ENCODE data around the gene CSTB.

CSTB gene

DNA sequence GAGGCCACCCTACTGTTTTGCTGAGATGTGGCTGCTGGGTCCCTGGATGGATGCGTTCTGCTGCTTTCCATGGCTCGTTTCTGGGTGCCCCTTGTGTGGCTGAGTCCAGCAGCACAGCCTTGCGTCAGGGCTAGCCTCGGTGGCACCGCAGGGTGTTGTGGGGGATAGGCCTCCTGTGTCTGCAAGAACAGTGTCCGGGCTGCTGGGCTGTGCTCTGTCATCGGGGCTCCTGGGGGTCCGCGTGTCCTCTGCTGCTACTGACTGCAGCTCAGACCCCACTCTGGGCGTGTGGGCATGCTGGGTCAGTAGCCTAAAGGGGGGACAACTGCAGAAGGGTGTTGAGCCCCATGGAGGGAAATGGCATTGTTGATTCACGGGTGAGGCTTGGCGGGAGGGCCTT lies 18.2 kb upstream of the CSTB start:
- H3K27me3 ChIP-seq (ENCODE audit: control insufficient read depth, insufficient read depth, low read length): no peaks in the 10 kb centered on the region
- H3K36me3 ChIP-seq (ENCODE audit: control insufficient read depth, insufficient read depth, low read length): peaks cover 43% of the 10 kb centered on the region
- no peak overlapping the region for H3K27ac ChIP-seq (ENCODE audit: low read depth, low read length)
- no peak overlapping the region for H3K9ac ChIP-seq (ENCODE audit: low read length)
- no peak overlapping the region for H3K4me3 ChIP-seq (ENCODE audit: low read length)
- peaks cover 5% of the 10 kb centered on the region for H3K4me1 ChIP-seq (ENCODE audit: control insufficient read depth, insufficient read depth, low read length)

DNA sequence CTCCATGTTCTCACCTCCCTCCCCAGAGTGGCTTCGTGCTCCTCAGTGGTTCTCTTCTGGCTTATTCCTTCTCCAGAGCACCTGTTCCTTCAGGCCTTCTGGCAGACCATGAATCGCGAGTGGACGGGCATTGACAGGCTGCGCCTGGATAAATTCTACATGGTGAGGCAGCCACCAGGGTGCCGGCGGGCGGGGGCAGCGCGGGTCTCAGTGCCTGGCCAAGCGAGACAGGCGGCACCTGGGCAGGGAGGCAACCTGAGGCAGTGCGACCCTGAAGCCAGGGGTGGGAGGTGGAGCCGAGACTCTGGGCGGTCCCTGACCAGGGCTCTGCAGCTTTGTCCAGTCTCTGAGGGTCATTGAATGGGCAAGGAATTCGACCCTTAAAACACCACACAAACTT lies 17.1 kb upstream of the CSTB start:
- Histone ChIP-seq H3K4me1 (ENCODE audit: control insufficient read depth, insufficient read depth, low read length) (peaks cover 5% of the 10 kb centered on the region), H3K9ac (ENCODE audit: low read length) (no peak overlapping the region), H3K27me3 (ENCODE audit: control insufficient read depth, insufficient read depth, low read length) (no peaks in the 10 kb centered on the region), H3K36me3 (ENCODE audit: control insufficient read depth, insufficient read depth, low read length) (peaks cover 35% of the 10 kb centered on the region), H3K27ac (ENCODE audit: low read depth, low read length) (no peak overlapping the region), H3K4me3 (ENCODE audit: low read length) (no peak overlapping the region)

DNA sequence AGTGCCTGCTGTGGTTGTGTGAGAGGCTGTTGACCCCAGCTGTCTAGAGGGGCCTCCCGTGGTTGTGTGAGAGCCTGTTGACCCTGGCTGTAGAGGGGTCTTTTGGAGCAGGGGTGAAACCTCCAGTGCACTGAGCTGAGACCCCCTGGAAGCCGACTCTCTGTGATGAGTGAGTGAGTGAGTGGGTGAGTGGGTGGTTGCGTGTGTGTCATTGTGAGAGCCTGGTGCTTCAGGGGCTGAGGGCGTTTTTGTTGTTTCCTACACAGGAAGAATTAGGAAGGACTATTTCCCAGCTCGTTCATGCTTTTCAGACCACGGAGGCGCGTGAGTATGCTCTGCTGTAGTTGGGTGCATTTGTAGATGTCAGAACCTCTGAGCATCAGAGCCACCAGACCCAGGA lies 16.3 kb upstream of the CSTB start:
- Histone ChIP-seq H3K4me3 (ENCODE audit: low read length) (no peak overlapping the region), H3K36me3 (ENCODE audit: control insufficient read depth, insufficient read depth, low read length) (peaks cover 26% of the 10 kb centered on the region), H3K9ac (ENCODE audit: low read length) (no peak overlapping the region), H3K27me3 (ENCODE audit: control insufficient read depth, insufficient read depth, low read length) (no peaks in the 10 kb centered on the region), H3K4me1 (ENCODE audit: control insufficient read depth, insufficient read depth, low read length) (peaks cover 5% of the 10 kb centered on the region), H3K27ac (ENCODE audit: low read depth, low read length) (no peak overlapping the region)

DNA sequence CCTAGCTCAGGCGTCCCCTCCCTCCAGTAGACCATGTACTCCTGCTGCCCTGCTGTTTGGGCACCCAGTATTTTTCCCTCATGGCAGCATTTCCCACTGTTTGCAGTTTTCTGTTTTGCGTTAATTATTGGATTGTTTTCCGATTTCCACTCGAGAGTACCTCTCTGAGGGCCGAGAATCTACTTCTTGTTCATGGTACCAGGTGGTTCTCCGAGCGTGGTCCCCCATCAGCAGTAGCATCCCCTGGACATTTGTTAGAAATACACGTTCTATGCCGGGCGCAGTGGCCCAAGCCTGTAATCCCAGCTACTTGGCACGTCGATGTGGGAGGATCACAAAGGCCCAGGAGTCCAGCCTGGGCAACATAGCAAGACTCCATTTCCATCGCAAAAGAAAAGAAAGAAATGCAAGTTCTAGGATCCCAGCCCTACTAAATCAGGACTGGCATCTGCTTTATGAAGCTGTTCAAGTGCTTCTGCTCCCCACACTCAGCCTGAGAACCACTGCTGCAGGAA lies 14.0 kb upstream of the CSTB start:
- Histone ChIP-seq H3K4me3 (ENCODE audit: low read length) (peak overlapping the region; percentile 86), H3K36me3 (ENCODE audit: control insufficient read depth, insufficient read depth, low read length) (peaks cover 14% of the 10 kb centered on the region), H3K9ac (ENCODE audit: low read length) (peak overlapping the region; percentile 70), H3K27me3 (ENCODE audit: control insufficient read depth, insufficient read depth, low read length) (no peaks in the 10 kb centered on the region), H3K27ac (ENCODE audit: low read depth, low read length) (peak overlapping the region; percentile 38), H3K4me1 (ENCODE audit: control insufficient read depth, insufficient read depth, low read length) (peaks cover 5% of the 10 kb centered on the region)

DNA sequence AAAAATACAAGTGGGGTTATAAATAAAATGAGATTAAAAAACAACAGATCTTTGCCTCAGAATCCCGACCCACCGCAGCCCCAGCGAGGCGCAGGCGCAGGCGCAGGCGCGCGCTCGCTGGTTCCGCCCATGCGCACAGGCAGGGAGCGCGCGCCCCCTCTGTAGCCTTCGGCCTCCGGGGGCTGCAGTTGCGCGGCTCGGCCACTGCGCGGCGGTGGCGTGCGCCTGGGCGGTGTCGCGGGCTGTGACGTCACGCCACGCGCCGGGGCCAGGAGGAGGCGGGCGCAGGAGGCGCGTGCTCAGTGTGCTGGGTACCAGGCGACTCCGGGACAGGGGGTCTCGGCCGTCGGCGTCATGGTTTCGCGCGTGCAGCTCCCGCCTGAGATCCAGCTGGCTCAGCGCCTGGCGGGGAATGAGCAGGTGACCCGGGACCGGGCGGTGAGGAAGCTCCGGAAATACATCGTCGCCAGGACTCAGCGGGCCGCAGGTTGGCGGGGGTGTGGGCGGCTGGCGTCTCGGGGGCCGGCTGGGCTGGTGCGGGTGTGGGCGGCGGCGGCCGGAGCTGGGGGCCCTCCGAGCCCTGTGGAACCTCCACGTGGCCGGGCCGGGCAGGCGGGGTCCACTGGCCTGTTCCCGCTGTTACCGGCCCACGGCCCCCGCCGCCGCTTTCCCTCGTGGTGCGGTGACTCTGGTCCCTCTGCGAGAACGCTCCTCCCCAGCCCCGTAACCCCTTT lies 13.3 kb upstream of the CSTB start, which contains the start of gene RRP1:
Gene RRP1 (plus strand): TSS at position 302 of the 734 bp plus-strand sequence. CDS start 53 bp downstream, at position 355.
- Histone ChIP-seq H3K27me3 (ENCODE audit: control insufficient read depth, insufficient read depth, low read length) (no peaks in the 10 kb centered on the region), H3K27ac (ENCODE audit: low read depth, low read length) (peak within 1 kb of the TSS; percentile 85), H3K9ac (ENCODE audit: low read length) (peak within 1 kb of the TSS; percentile 70), H3K4me3 (ENCODE audit: low read length) (peak within 1 kb of the TSS; percentile 86), H3K4me1 (ENCODE audit: control insufficient read depth, insufficient read depth, low read length) (peaks cover 5% of the 10 kb centered on the region), H3K36me3 (ENCODE audit: control insufficient read depth, insufficient read depth, low read length) (peaks cover 14% of the 10 kb centered on the region)

DNA sequence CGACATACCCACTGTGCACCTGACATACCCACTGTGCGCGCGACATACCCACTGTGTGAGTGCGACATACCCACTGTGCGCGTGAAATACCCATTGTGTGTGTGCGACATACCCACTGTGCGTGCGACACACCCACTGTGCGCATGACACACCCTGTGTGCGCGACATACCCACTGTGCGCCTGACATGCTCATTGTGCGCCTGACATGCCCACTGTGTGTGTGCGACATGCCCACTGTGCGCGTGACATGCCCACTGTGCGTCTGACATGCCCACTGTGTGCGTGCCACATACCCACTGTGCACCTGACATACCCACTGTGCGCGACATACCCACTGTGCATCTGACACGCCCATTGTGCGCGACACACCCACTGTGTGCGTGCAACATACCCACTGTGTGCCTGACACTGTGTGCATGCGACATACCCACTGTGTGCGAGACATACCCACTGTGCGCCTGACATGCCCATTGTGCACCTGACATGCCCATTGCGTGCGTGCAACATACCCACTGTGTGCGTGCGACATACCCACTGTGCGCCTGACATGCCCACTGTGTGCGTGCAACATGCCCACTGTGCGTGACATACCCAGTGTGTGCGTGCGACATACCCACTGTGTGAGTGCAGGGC lies 10.8 kb upstream of the CSTB start:
- Histone ChIP-seq H3K36me3 (ENCODE audit: control insufficient read depth, insufficient read depth, low read length) (no peaks in the 10 kb centered on the region), H3K27me3 (ENCODE audit: control insufficient read depth, insufficient read depth, low read length) (no peaks in the 10 kb centered on the region), H3K4me3 (ENCODE audit: low read length) (no peak overlapping the region), H3K4me1 (ENCODE audit: control insufficient read depth, insufficient read depth, low read length) (peaks cover 5% of the 10 kb centered on the region), H3K9ac (ENCODE audit: low read length) (no peak overlapping the region), H3K27ac (ENCODE audit: low read depth, low read length) (no peak overlapping the region)

DNA sequence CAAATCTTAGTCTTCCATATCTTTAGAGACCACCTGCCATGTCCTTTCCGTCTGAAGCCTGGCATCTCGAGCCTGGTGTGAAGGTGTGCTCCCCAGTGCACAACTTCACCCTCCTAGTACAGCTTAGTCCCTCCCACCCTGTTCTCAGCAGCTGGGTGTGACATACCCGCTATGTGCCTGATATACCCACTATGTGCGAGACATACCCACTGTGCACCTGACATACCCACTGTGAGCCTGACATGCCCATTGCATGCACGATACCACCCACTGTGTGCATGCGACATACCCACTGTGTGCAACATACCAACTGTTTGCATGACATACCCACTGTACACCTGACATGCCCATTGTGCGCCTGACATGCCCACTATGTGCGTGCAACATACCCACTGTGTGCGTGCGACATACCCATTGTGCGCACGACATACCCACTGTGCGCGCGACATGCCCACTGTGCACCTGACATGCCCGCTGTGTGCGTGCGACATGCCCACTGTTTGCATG lies 10.2 kb upstream of the CSTB start:
- H3K27ac ChIP-seq (ENCODE audit: low read depth, low read length): no peak overlapping the region
- H3K27me3 ChIP-seq (ENCODE audit: control insufficient read depth, insufficient read depth, low read length): no peaks in the 10 kb centered on the region
- H3K4me3 ChIP-seq (ENCODE audit: low read length): no peak overlapping the region
- no peak overlapping the region for H3K9ac ChIP-seq (ENCODE audit: low read length)
- H3K36me3 ChIP-seq (ENCODE audit: control insufficient read depth, insufficient read depth, low read length): no peaks in the 10 kb centered on the region
- peaks cover 5% of the 10 kb centered on the region for H3K4me1 ChIP-seq (ENCODE audit: control insufficient read depth, insufficient read depth, low read length)

DNA sequence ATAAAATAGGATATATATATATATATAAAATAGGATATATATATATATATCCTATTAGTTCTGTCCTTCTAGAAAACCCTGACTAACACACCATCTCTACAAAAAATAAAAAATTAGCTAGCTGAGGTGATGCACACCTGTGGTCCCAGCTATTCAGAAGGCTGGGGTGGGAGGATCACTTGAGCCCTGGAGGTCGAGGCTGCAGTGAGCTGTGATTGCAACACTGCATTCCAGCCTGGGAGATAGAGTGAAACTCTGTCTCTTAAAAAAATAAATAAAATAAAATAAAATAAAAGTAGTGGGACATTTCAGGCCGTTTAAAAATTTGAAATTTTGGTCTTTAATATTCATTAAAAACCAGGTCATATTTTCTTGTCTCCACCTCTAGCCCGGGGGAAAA lies 9.0 kb upstream of the CSTB start:
- Histone ChIP-seq H3K27ac (ENCODE audit: low read depth, low read length) (no peak overlapping the region), H3K4me3 (ENCODE audit: low read length) (no peak overlapping the region), H3K36me3 (ENCODE audit: control insufficient read depth, insufficient read depth, low read length) (no peaks in the 10 kb centered on the region), H3K9ac (ENCODE audit: low read length) (no peak overlapping the region), H3K4me1 (ENCODE audit: control insufficient read depth, insufficient read depth, low read length) (peaks cover 3% of the 10 kb centered on the region), H3K27me3 (ENCODE audit: control insufficient read depth, insufficient read depth, low read length) (no peaks in the 10 kb centered on the region)

DNA sequence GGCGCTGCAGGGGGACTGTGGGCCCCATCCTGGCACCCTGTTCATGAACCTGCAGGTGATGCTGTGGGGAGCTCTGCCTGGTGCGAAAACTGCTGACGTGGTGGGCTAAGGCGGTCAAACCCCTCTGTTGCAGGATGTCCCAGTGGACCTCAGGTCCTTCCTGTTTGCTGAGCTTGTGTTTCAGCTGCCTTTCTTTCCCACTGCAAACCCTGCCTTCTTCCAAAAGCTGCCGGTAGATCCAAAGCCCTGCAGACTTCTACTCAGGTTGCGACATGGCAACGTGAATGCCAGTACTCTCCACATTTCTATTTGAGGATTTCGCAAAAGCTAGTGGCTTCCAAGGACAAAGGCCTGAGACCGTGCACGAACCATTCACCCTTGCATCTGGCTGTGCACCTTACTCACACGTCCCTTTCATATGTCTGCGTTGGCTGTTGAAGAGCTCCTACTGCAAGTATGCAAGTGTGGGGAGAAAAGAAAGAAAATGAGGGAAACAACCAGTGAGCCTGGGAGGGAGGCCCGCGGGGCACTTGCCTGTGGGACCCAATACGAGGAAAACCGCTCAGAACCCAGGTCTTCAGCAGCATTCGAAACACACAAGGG lies 7.1 kb upstream of the CSTB start:
- Histone ChIP-seq H3K27ac (ENCODE audit: low read depth, low read length) (no peak overlapping the region), H3K27me3 (ENCODE audit: control insufficient read depth, insufficient read depth, low read length) (no peaks in the 10 kb centered on the region), H3K36me3 (ENCODE audit: control insufficient read depth, insufficient read depth, low read length) (no peaks in the 10 kb centered on the region), H3K4me1 (ENCODE audit: control insufficient read depth, insufficient read depth, low read length) (no peaks in the 10 kb centered on the region), H3K4me3 (ENCODE audit: low read length) (no peak overlapping the region), H3K9ac (ENCODE audit: low read length) (no peak overlapping the region)

DNA sequence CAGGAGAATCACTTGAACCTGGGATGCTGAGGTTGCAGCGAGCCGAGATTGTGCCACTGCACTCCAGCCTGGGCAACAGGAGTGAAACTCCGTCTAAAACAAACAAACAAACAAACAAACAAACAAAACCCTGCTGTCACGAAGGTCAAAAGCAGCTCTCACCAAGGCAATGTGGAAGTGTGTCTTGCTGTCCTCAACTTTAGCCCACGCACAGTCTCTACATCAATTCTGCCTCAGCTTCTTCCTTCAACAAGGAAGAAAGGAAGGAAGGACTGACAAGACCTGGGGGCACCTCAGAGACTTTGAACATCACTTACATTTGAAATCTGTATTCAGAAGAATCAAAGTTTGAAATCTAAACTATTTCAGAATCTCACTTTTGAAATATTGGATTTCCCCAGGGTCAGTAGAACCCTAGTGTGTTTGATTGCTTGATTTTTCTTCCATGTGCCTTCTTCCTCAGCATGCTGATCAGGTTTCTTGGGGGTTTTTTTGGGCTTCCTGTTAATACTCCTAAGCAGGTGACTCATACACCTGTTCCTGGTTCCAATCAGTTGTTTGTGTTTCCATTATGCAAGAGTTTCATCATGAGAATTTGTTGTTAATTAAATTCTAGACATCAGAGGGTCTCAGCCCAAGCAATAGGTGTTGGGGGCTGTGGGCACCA lies 6.5 kb upstream of the CSTB start:
- no peaks in the 10 kb centered on the region for H3K27me3 ChIP-seq (ENCODE audit: control insufficient read depth, insufficient read depth, low read length)
- H3K4me3 ChIP-seq (ENCODE audit: low read length): no peak overlapping the region
- no peak overlapping the region for H3K9ac ChIP-seq (ENCODE audit: low read length)
- H3K36me3 ChIP-seq (ENCODE audit: control insufficient read depth, insufficient read depth, low read length): no peaks in the 10 kb centered on the region
- H3K27ac ChIP-seq (ENCODE audit: low read depth, low read length): no peak overlapping the region
- no peaks in the 10 kb centered on the region for H3K4me1 ChIP-seq (ENCODE audit: control insufficient read depth, insufficient read depth, low read length)

DNA sequence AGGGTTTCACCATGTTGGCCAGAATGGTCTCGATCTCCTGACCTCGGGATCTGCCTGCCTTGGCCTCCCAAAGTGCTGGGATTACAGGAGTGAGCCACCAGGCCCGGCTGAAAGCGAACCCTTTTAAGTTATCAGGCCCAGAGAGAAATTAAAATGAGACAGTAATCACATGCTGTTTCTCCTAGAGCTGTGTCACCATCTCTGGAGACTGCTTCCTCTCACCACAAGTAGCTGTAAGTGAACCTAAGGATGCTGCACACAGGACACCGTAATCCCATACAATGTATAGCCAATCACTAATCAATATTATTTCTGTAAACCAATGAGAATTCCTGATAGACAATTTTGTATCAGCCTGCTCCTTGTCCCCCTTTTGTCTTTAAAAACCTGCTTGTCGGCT lies 5.7 kb upstream of the CSTB start:
- Histone ChIP-seq H3K27me3 (ENCODE audit: control insufficient read depth, insufficient read depth, low read length) (no peaks in the 10 kb centered on the region), H3K4me1 (ENCODE audit: control insufficient read depth, insufficient read depth, low read length) (no peaks in the 10 kb centered on the region), H3K4me3 (ENCODE audit: low read length) (no peak overlapping the region), H3K36me3 (ENCODE audit: control insufficient read depth, insufficient read depth, low read length) (no peaks in the 10 kb centered on the region), H3K9ac (ENCODE audit: low read length) (no peak overlapping the region), H3K27ac (ENCODE audit: low read depth, low read length) (no peak overlapping the region)

DNA sequence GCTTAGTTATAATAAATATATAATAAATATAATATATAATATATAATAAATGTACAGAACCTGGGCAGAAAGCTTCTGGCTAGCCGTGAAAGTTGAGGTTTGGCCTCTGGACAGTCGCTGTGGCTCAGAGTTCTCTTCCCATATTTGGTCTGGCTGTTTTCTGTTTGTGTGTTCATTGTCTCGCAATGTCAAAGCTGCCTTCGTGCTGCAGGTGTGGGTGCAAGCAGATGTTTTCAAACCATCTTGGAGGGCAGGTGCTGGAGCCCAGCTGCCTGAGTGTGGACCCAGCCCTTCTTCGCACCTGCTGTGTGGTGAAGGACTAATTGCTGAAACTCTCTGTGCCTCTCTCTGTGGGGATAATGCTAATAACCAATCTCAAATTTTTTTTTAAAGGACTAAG lies 3.6 kb upstream of the CSTB start:
- no peak overlapping the region for H3K27ac ChIP-seq (ENCODE audit: low read depth, low read length)

More for the DNA sequence above, 3.6 kb upstream of the CSTB start:
- no peak overlapping the region for H3K9ac ChIP-seq (ENCODE audit: low read length)
- H3K4me3 ChIP-seq (ENCODE audit: low read length): no peak overlapping the region
- H3K27me3 ChIP-seq (ENCODE audit: control insufficient read depth, insufficient read depth, low read length): no peaks in the 10 kb centered on the region
- peaks cover 5% of the 10 kb centered on the region for H3K4me1 ChIP-seq (ENCODE audit: control insufficient read depth, insufficient read depth, low read length)
- H3K36me3 ChIP-seq (ENCODE audit: control insufficient read depth, insufficient read depth, low read length): no peaks in the 10 kb centered on the region
